Iris pigment epithelial cell (primary cell): Measurements from ENCODE around the gene TMEM236.

Experiments used
- DNase-seq: peaks from one replicate; pipeline ENCODE4 v3.0.0-alpha.2; 2011; ENCODE audit warnings: low read depth

Gene TMEM236

DNA sequence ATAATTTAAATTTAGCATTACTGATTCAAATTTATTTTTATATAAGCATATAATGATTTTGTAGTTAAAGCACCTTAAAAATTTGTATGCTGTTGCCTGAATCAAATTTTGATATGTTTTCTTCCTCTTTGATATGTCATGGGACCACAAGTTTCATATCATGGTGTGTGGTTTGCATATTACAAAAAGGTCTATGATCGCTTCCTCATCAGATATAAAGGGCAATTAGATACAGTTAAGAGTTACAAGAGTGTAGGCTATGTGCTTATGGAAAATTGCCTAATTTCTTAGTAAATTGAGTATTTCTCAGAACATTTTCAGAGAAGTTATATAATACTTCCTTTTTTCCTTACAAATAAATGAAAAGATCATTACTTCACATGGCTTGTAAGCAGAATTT, 79.3 kb downstream of the TMEM236 start:
- no peak for DNase-seq

DNA sequence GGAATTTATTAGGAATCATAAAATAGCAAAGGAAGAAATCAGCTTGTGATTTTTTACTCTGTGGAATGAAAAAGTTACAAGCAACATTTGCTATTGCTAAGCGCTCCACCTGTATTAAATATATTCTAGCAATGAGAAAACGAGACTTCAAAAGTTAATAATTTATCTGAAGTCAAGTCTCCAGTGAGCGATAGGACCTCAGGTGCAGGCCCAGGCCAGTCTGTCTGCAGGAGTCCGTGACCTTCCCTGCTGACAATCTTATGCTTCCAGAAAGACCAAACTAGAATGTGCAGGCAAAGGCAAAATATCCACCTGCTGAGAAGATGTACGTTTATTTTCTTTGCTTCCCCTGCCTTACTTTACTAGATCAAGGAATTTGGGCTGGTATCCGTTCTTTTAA, 79.9 kb downstream of the TMEM236 start:
- no peak for DNase-seq

DNA sequence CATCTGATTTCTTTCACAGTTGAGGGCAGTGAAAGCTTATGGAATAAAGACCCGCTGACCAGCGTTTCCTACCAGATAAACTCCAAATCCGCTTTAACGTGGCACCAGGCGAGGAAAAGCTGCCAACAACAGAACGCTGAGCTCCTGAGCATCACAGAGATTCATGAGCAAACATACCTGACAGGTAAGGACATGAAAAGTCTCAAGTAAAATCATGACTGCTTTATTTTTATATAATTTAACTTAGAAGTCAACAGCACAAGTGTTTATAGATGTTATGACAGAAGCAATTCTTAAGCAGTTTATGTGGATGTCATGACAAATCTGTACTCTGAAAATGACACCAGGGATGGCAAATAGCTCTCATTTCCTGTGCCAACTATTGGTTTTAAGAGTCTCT, 81.7 kb downstream of the TMEM236 start:
- DNase-seq, result no peak

DNA sequence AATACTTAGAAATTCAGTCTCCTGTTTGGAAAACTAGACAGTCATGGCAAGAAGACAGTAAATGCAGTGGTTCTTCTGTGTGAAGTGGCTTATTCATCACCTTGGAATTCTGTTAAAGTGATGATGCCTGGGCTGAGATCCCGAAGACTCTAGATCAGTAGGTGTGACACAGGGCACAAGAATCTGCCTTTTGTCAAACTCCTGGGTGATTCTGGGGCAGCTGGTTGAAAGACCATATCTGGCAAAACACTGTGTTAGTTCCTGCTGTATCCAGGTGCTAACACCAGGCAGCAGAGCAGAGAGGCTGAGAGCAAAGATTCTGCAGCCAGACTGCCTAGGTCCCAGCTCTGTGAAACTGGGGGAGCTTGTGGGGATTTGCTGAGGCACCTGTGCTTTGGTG, 83.7 kb downstream of the TMEM236 start:
- DNase-seq, result peak; percentile 80

DNA sequence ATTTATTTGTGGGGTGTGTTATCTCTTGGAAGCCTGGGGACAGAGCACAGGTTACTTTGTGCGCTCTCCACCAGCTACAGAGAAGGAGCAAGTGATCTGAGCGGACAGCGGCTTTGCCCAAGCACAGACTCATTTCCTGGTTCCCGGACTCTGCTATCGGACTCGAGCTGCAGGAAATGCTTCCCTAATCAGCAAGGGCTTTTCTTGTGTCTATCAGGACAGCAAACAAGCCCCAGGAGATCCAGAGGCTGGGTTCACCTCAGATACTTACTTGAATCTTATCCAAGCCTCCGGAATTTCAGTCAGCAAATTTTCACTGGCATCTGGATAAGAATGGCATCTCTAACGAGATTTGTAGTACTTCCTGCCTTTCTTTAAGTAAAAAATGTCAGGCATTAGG, 84.9 kb downstream of the TMEM236 start:
- peak; percentile 74 for DNase-seq

DNA sequence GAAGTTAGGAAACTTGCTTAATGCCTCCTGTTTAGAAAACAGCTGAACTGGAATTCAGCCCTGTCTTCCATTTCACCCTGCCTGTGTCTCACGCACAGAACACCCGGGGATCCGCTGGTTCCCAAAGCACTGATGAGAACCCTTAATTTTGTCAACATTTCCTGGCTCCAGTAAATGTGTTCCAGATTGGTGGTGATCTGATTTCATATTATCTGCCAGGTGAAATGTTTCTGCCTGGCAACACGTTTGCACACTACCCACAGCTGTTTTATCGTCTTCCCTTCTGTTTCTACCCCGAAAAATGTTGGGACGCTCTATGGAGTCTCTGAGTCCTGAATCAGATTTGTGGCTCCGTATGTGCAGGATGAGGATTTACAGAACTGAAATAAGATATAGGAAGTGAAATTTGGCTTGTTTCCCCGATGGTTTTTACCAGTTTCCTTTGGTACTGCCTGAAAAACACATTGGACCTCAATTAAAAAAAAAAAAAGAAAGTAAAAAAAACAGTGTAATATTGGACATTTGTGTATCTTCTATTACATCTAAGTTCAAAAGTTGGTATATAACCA, 86.2 kb downstream of the TMEM236 start:
- DNase-seq, result no peak

DNA sequence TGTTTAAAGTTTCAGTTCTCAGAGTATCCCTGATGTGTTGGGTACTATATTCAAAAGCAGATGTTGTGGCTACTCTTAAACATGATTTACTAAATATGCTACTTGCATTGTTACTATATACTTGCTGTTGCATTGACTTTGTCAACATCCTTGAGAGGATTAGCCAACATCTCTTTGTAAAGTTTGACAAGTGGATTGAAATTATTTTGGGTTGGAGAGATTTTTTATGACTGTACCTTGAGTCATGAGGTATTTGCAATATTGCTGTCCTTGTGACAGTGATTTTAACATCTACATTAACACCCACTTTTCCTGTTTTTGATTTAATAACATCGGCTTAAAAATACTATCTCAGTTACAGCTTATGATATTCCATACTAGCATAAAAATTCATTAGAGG, 89.0 kb downstream of the TMEM236 start:
- no peak for DNase-seq

DNA sequence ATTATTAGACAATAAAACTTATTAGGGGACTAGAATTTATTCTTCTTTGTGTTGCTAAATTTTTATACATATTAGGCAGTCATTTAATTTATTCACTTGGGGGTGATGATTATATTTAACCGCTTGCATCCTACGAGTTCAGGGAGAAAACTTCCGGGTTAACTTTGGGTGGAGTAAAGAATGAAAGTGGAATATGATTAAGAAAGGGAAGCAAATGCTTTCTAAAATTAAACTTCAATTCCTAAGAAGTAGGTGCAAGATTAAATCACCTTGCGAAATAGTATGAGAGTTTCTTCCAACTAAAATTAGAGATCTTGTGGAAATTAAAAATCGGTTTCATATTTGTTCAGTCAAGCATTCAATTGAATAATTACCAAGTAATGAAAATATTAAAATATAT, 90.6 kb downstream of the TMEM236 start:
- DNase-seq, result no peak

DNA sequence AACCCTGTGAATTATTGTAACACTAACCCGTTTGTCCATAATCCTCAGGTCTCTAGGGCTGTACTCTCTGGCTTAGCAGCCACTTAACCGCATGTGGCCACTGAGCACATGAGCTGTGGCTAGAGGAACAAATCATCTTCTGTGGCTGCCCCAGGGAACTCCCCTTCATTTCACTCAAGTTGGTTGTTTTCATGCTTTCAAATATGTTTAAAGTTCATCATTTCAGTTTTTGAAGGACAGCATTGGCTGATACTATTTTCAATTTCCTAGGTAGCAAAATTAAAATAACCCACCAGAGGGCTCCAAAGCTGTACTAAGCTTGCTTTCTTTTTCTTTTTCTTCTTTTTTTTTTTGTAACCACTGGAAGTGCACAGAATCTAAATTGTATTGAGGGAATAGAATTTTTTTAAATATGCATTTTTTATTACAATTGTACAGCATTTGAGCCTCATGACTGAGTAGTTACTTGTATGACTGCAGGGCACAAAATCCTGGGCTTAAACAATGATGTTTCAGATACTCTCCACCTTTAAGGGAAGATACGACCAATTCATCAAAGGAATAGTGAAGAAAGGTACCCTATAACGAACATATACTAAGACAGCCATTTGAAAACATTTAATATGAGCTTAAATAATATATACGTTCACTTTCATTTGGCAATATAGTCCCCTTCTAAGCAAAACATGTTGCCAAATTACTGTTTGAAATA, 95.7 kb downstream of the TMEM236 start:
- peak; percentile 57 for DNase-seq

DNA sequence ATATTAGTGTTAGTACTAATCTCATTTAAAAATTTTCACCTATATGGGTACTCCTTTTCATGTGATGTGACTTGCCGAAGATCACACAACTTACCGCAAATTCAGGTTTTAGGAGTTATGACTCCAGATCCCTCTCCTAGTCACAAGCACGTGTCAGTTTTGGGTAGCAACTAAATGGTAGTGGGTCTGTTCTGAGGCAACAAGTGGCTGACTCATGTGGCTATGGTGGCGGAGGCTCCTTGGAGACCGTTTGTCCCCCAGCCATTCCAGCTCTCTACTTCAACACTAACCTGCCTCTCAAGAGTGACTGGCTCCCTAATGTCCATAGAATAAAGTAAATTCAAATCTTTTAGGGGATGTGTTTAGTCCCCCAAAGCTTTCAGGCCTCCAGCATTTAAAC, 96.6 kb downstream of the TMEM236 start:
- no peak for DNase-seq
